Panc1 (cell line): ENCODE data around the gene ADAM12. TPM values are rescaled to one million over a fixed set of nuclear protein-coding genes. Genes with fewer than 3 reads are reported as not detected.

Source experiments
- ATAC-seq: fragments of 200-7000 bp; cut with Tn5 transposase; 2 replicates; pipeline ENCODE4 v1.9.1; 2020; ENCODE audit warnings: mild to moderate bottlenecking, moderate library complexity
- BruUV-seq: library from RNA; stranded (reverse); fragments of 400-500 nt; replicated peaks from 2 replicates; lab custom pipeline; 2021; lab: Mats Ljungman, UMichigan
- CTCF ChIA-PET: fragments of 300-600 bp; sonication (Branson Sonifier 250); formaldehyde crosslinking; loops from one replicate; lab custom pipeline; 2022; ENCODE audit warnings: antibody characterized with exemption; lab: Charles Lee
- POLR2A ChIA-PET: fragments of 300-600 bp; sonication (Branson Sonifier 250); formaldehyde crosslinking; loops from one replicate; lab custom pipeline; 2022; ENCODE audit warnings: antibody characterized with exemption; lab: Charles Lee
- DNase-seq: peaks from one replicate; pipeline ENCODE4 v3.0.0-alpha.2; 2010; ENCODE audit warnings: low read depth, low spot score
- H3K27ac ChIP-seq: 2 replicates; pipeline ENCODE4 v1.5.1; 2011; ENCODE audit warnings: mild to moderate bottlenecking, low read length, inconsistent platforms
- H3K27me3 ChIP-seq: fragments of 200-500 bp; sonication (Bioruptor generic); 2 replicates; pipeline ENCODE4 v1.6.0; 2014; ENCODE audit warnings: low read length, inconsistent platforms; ENCODE audit not compliant: control insufficient read depth, insufficient read depth
- H3K36me3 ChIP-seq: fragments of 200-500 bp; sonication (Bioruptor generic); 2 replicates; pipeline ENCODE4 v1.5.1; 2014; ENCODE audit warnings: inconsistent platforms, mild to moderate bottlenecking, low read length, moderate library complexity; ENCODE audit not compliant: control insufficient read depth, insufficient read depth
- H3K4me1 ChIP-seq: 2 replicates; pipeline ENCODE4 v1.5.1; 2011; ENCODE audit warnings: inconsistent platforms, mild to moderate bottlenecking, low read length, moderate library complexity; ENCODE audit not compliant: control insufficient read depth, insufficient read depth
- H3K4me3 ChIP-seq, 2 experiments: 2 replicates each; pipeline ENCODE4 v1.5.1; 2011 to 2012; ENCODE audit warnings: low read depth in 2 of 2, low read length in 2 of 2, mild to moderate bottlenecking in 2 of 2, inconsistent platforms in 1 of 2, moderate library complexity in 1 of 2
- H3K9me3 ChIP-seq: fragments of 200-500 bp; sonication (Bioruptor generic); 2 replicates; pipeline ENCODE4 v1.5.1; 2014; ENCODE audit warnings: low read depth, mild to moderate bottlenecking, inconsistent platforms, low read length, moderate library complexity; ENCODE audit not compliant: control insufficient read depth, insufficient read depth
- POLR2AphosphoS5 ChIP-seq: IDR thresholded peaks from 2 replicates; pipeline ENCODE4 v1.6.1; 2012; ENCODE audit warnings: mild to moderate bottlenecking, low read depth, low read length, moderate library complexity
- SIN3A ChIP-seq: IDR thresholded peaks from 2 replicates; pipeline ENCODE4 v1.6.1; 2012; ENCODE audit warnings: low read depth, mild to moderate bottlenecking, low read length, moderate library complexity, borderline replicate concordance; ENCODE audit not compliant: insufficient read depth
- TCF7L2 ChIP-seq: IDR thresholded peaks from 2 replicates; pipeline ENCODE4 v1.6.1; 2011; ENCODE audit warnings: mild to moderate bottlenecking, low read depth, low read length, inconsistent platforms
- in situ Hi-C: cut with HindIII; loops from 2 replicates; pipeline ENCODE4 v1.10.0; 2016; ENCODE audit warnings: low sequenced_read_pairs, low pct_unique_long_range_greater_than_20kb
- intact Hi-C: fragments of 100-400 bp; cut with micrococcal nuclease; formaldehyde crosslinking; loops from one replicate; pipeline ENCODE4 v1.10.0; 2022; ENCODE audit not compliant: unreplicated experiment
- total RNA-seq: library from RNA; stranded (reverse); gene quantifications from one replicate; pipeline ENCODE4 v1.2.1, GENCODE V29; 2021; ENCODE audit not compliant: unreplicated experiment
- TF ChIP-seq, protein P1 (sequence below), 2 experiments: IDR thresholded peaks; 2 replicates each; pipeline ENCODE4 v1.6.1; 2011 to 2012; ENCODE audit warnings: low read depth in 2 of 2, control low read depth in 1 of 2, low read length in 1 of 2, mild to moderate bottlenecking in 1 of 2, moderate library complexity in 1 of 2; ENCODE audit not compliant: insufficient read depth in 1 of 2
- TF ChIP-seq, protein P2 (sequence below): fragments of 450-650 bp; IDR thresholded peaks from 2 replicates; pipeline ENCODE4 v1.5.1; 2017; ENCODE audit warnings: mild to moderate bottlenecking

The ADAM12 gene
- total RNA-seq, 1 experiment from 2014 or later, result 0.10 TPM

DNA sequence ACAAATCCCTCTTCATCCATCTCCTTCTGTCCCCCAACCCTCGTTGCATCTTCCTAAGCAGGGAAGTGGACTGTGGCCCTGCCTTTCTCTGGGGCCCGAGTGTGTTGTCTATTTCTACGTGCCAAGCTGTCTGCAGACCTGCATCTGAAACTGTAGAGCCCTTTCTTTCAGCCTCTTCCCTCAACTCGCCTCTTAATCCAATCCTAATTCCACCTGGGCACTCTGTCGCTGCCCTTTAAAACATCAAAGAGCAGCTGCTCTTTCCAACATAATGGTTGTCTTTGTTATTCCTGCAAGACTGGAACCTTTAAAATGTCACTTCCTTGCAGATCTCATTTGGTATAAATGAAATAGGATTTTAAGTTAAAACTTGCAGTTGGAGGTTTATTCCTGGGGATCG is 21.5 kb upstream of the ADAM12 start:
- DNase-seq, result no peak
- no peaks in the 10 kb centered on the region for H3K36me3 ChIP-seq
- CTCF ChIA-PET, result no interaction called here
- no TSS peak for BruUV-seq
- H3K27ac ChIP-seq, result no peak overlapping the region
- H3K4me1 ChIP-seq, result no peaks in the 10 kb centered on the region
- H3K4me3 ChIP-seq, result no peak overlapping the region
- no peak for ATAC-seq
- intact Hi-C loops, result no loop called here
- H3K27me3 ChIP-seq, result no peaks in the 10 kb centered on the region
- H3K9me3 ChIP-seq, result no peaks in the 10 kb centered on the region
- POLR2A ChIA-PET, result no interaction called here
- in situ Hi-C loops, result no loop called here
- TF ChIP-seq, protein P1, sequence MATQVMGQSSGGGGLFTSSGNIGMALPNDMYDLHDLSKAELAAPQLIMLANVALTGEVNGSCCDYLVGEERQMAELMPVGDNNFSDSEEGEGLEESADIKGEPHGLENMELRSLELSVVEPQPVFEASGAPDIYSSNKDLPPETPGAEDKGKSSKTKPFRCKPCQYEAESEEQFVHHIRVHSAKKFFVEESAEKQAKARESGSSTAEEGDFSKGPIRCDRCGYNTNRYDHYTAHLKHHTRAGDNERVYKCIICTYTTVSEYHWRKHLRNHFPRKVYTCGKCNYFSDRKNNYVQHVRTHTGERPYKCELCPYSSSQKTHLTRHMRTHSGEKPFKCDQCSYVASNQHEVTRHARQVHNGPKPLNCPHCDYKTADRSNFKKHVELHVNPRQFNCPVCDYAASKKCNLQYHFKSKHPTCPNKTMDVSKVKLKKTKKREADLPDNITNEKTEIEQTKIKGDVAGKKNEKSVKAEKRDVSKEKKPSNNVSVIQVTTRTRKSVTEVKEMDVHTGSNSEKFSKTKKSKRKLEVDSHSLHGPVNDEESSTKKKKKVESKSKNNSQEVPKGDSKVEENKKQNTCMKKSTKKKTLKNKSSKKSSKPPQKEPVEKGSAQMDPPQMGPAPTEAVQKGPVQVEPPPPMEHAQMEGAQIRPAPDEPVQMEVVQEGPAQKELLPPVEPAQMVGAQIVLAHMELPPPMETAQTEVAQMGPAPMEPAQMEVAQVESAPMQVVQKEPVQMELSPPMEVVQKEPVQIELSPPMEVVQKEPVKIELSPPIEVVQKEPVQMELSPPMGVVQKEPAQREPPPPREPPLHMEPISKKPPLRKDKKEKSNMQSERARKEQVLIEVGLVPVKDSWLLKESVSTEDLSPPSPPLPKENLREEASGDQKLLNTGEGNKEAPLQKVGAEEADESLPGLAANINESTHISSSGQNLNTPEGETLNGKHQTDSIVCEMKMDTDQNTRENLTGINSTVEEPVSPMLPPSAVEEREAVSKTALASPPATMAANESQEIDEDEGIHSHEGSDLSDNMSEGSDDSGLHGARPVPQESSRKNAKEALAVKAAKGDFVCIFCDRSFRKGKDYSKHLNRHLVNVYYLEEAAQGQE (IDR thresholded peaks at IDR 0.05; ENCODE audit: insufficient read depth in 1 of 2, low read depth in 2 of 2, low read length in 1 of 2), result no peak
- TF ChIP-seq SIN3A (no peak), POLR2AphosphoS5 (no peak), TCF7L2 (no peak)
- TF ChIP-seq, protein P2, sequence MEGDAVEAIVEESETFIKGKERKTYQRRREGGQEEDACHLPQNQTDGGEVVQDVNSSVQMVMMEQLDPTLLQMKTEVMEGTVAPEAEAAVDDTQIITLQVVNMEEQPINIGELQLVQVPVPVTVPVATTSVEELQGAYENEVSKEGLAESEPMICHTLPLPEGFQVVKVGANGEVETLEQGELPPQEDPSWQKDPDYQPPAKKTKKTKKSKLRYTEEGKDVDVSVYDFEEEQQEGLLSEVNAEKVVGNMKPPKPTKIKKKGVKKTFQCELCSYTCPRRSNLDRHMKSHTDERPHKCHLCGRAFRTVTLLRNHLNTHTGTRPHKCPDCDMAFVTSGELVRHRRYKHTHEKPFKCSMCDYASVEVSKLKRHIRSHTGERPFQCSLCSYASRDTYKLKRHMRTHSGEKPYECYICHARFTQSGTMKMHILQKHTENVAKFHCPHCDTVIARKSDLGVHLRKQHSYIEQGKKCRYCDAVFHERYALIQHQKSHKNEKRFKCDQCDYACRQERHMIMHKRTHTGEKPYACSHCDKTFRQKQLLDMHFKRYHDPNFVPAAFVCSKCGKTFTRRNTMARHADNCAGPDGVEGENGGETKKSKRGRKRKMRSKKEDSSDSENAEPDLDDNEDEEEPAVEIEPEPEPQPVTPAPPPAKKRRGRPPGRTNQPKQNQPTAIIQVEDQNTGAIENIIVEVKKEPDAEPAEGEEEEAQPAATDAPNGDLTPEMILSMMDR, result no peak

DNA sequence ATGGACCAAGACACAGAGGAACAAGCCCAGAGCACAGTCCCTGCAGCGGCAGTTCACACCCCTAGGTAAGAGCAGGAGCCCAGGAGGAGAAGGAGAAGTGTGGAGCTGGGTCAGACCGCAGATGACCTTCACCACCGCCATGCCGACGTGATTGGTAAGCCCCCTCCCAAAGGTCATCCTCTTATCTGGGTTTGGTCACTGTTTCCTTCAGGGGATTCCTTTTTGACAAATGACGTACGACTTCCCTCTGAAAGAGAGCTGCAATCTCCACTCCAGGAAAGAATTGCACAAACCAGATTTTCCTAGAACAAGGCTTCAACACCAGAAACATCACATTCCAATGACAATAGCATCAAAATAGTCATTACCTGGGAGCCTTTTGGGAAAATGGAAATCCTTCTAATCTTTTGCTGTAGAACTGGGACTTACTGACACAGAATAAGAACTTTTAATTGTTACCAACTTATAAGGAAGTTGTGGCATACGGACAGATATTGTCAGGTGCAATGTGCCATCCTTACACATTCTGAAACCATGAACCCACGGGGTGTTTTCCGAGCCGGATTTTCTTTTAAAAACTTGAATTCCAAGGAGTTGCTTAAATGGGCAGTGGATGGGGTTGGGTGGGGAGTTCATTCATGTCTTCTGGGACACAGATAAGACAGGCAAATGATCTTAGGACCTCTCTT is 20.8 kb upstream of the ADAM12 start:
- TF ChIP-seq TCF7L2, result no peak
- TF ChIP-seq, protein P2, result no peak
- no peak for TF ChIP-seq POLR2AphosphoS5
- TF ChIP-seq, protein P1 (IDR thresholded peaks at IDR 0.05; ENCODE audit: insufficient read depth in 1 of 2, low read depth in 2 of 2, low read length in 1 of 2), result no peak
- TF ChIP-seq SIN3A, result no peak
- no peak overlapping the region; the same call in 1 of the 2 replicates for H3K27ac ChIP-seq
- no peak for DNase-seq
- ChIA-PET POLR2A (no interaction called here), CTCF (no interaction called here)
- BruUV-seq, result no TSS peak
- no peaks in the 10 kb centered on the region for H3K27me3 ChIP-seq
- H3K36me3 ChIP-seq, result no peaks in the 10 kb centered on the region
- in situ Hi-C loops (no loop called here), intact Hi-C loops (no loop called here)
- no peaks in the 10 kb centered on the region for H3K9me3 ChIP-seq
- H3K4me3 ChIP-seq, result no peak overlapping the region
- H3K4me1 ChIP-seq, result no peaks in the 10 kb centered on the region
- no peak for ATAC-seq
